Loucy (cell line): ENCODE results near the gene PRKCZ.

Source experiments
- CTCF ChIP-seq: fragments of 200-600 bp; sonication (generic); conservative IDR thresholded peaks from 2 replicates; pipeline ENCODE4 v1.5.1; 2014; ENCODE audit warnings: mild to moderate bottlenecking, antibody characterized with exemption, low read length
- EZH2phosphoT487 ChIP-seq: fragments of 200-600 bp; IDR thresholded peaks from 2 replicates; pipeline ENCODE4 v1.6.1; 2018; ENCODE audit warnings: antibody characterized with exemption, mild to moderate bottlenecking, moderate library complexity, borderline replicate concordance

GRCh38 chr1:2134266-2134620 is 84.0 kb downstream of the PRKCZ start:
- no peak for TF ChIP-seq CTCF
- TF ChIP-seq EZH2phosphoT487 = no peak
